Ovary (tissue), 10 donors: ENCODE data around the gene MAPK8IP3. TPM values are rescaled to one million over a fixed set of nuclear protein-coding genes. Genes with fewer than 3 reads are reported as not detected.
A peak's percentile ranks its signal among the peaks of the same experiment; 100 is the strongest.

Source experiments
- DNase-seq, 5 donors: peaks; one replicate each; pipeline ENCODE4 v3.0.0-alpha.2; 2019 to 2020
- H3K27ac ChIP-seq, 2 donors: fragments of 200-600 bp; one replicate each; pipeline versions ENCODE4 v1.5.1 to v1.8.0; 2019 to 2022
- H3K27me3 ChIP-seq: fragments of 200-600 bp; one replicate; pipeline ENCODE4 v1.8.0; 2022
- H3K36me3 ChIP-seq: fragments of 200-600 bp; sonication (generic); one replicate; pipeline ENCODE4 v1.5.1; 2019
- H3K4me1 ChIP-seq: one replicate; pipeline ENCODE4 v1.8.1; 2013; ENCODE audit warnings: mild to moderate bottlenecking, moderate library complexity; ENCODE audit not compliant: insufficient read depth
- H3K4me3 ChIP-seq: fragments of 200-600 bp; sonication (generic); one replicate; pipeline ENCODE4 v1.5.1; 2017
- H3K9me3 ChIP-seq, 2 donors: fragments of 200-600 bp in 1 of 2; sonication (generic) in 1 of 2; one replicate each; pipeline versions ENCODE4 v1.5.1 to v1.8.1; 2013 to 2019; ENCODE audit warnings: mild to moderate bottlenecking in 1 of 2, moderate library complexity in 1 of 2
- EP300 ChIP-seq: sonication (generic); formaldehyde crosslinking; IDR thresholded peaks from one replicate; pipeline ENCODE4 v1.6.1; 2017; ENCODE audit warnings: antibody characterized with exemption
- POLR2A ChIP-seq: fragments of 450-650 bp; IDR thresholded peaks from one replicate; pipeline ENCODE4 v1.6.1; 2017; ENCODE audit warnings: antibody characterized with exemption, mild to moderate bottlenecking, moderate library complexity
- WGBS, 3 donors: extraction: QIAGEN DNeasy Blood & Tissue Kit in 1 of 3; methylation state at CpG; one replicate each; pipeline versions ENCODE4 v1.1.5 to v1.1.7; 2013 to 2017; 5-methylcytosine and 5-hydroxymethylcytosine counted together
- intact Hi-C, 4 donors: fragments of 100-400 bp; cut with DNase I; formaldehyde crosslinking; loops; one replicate each; pipeline versions ENCODE4 v1.11.0 to v1.15.1; 2022 to 2023
- long read RNA-seq, 3 donors: library from polyadenylated mRNA in 2 of 3; unstranded in 2 of 3; transcript quantifications; one replicate each; pipeline ENCODE4 v2.0.0 and lab custom pipeline, GENCODE V29; 2021 to 2026
- polyA plus RNA-seq, 2 donors: library from polyadenylated mRNA; stranded (reverse); fragments of 200-250 nt in 1 of 2; fragments of 350-450 nt in 1 of 2; fragmentation: Illumina TruSeq in 1 of 2; extraction: RNeasy Lipid Tissue Mini Kit (QIAGEN cat#74804) in 1 of 2; gene quantifications; one replicate each; pipeline ENCODE4 v1.2.3, GENCODE V29; 2013 to 2014
- total RNA-seq, 7 donors: library from RNA; depleted of rRNA in 2 of 7; stranded (reverse); fragments of >200 nt in 2 of 7; fragmentation: NEBNext Ultra II Directional in 3 of 7; extraction: Animal tissue kit (Norgen Biotek cat#: 25700) in 3 of 7; gene quantifications; one replicate each; pipeline versions ENCODE4 v1.1.0 to v1.2.4, GENCODE V29; 2016 to 2023
- TF ChIP-seq, protein P1 (sequence below), 3 donors: fragments of 450-650 bp in 2 of 3; fragments of 200-600 bp in 1 of 3; IDR thresholded peaks; one replicate each; pipeline versions ENCODE4 v1.5.1 to v1.8.0; 2016 to 2022; ENCODE audit warnings: antibody characterized with exemption in 3 of 3, mild to moderate bottlenecking in 1 of 3
- donor health status: DM: no; HTN: no; CAD: no; lungs with moderate emphysema.
- donor health status: DM: no; HTN: no; CAD: no.
- donor health status: Bipolar disorder and iron deficiency.
- donor health status: DM: yes; HTN: yes; CAD: no.
- donor health status: DM: no; HTN: no; CAD: no.
- donor health status: DM: yes; HTN: yes; CAD: no.

MAPK8IP3 gene
- total RNA-seq, result 100 to 1,000 TPM in 1 of 7 donors, 10 to 100 TPM in 6; 50.3 to 117 (median 75.5) TPM
- 10 to 100 TPM in 1 of 2 donors, 1 to 10 TPM in 1; 7.0 to 60.8 TPM for polyA plus RNA-seq
- long read RNA-seq, donor 1, partial matches to known transcripts, result 55 of 67 reads
- long read RNA-seq, donor 1, other reads (novel, unspliced or antisense), result 9 of 67 reads
- long read RNA-seq, donor 2, full-length matches to known transcripts, result 4 of 277 reads
- long read RNA-seq, donor 2, partial matches to known transcripts, result 239 of 277 reads
- long read RNA-seq, donor 2, other reads (novel, unspliced or antisense), result 34 of 277 reads
- long read RNA-seq, donor 3, partial matches to known transcripts, result 70 of 76 reads
- long read RNA-seq, donor 3, other reads (novel, unspliced or antisense), result 3 of 76 reads

DNA sequence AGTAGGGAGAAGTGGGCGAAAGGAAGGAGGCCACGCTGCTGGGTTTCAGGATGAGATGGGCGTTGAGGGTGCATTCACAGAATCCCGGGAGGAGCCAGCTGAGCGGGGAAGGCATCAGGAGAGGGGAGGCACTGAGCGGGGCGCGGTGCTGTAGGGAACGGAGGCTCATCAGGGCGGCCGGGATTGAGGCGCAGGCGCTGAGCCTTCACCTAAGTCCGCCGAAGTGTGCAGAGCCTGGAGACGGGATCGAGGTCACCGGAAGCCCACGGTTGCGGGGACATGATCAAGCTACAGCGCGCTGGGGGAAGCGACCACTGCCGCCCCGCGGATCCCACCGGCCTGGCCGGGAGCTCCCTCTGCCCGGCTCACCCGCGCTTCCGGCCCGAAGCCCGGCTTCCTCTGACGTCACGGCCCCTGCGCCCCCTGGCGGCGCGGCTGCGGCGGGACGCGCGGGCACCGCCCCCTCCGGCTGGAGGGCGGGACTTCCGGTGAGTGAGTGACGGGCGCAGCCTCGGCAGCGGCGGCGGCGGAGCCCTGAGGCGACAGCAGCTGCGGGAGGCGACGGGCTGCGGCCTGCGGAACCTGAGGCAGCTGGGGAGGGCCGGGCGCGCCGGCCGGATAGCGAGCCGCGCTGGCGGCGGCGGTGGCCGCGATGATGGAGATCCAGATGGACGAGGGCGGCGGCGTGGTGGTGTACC lies at the start of gene MAPK8IP3:
Gene MAPK8IP3 (plus strand): TSS at position 508 of the 698 bp plus-strand sequence. CDS start 145 bp downstream, at position 653.
- Histone ChIP-seq H3K27me3 (no peaks in the 10 kb centered on the region), H3K4me1 (peaks cover 14% of the 10 kb centered on the region), H3K27ac (peak within 1 kb of the TSS in 1 of 2 donors; percentile 85), H3K4me3 (peak within 1 kb of the TSS; percentile 91), H3K36me3 (no peaks in the 10 kb centered on the region), H3K9me3 (no peaks in the 10 kb centered on the region)
- DNase-seq, result peak; percentile 88 to 98 (median 93)
- WGBS, 3 donors, result 0% methylated on average over 47 to 79 of the region's 79 CpGs
- intact Hi-C loops, result loop anchor here in 2 of 4 donors (2.0 to 10.0 kb wide), 3 partner anchors 27 to 94 kb away; partner anchors contain the start of genes CRAMP1 (in 2 of the 2), IFT140 (in 2 of the 2) and JPT2 (in 1 of the 2)
- TF ChIP-seq POLR2A (peak; percentile 93), EP300 (no peak)
- TF ChIP-seq, protein P1, sequence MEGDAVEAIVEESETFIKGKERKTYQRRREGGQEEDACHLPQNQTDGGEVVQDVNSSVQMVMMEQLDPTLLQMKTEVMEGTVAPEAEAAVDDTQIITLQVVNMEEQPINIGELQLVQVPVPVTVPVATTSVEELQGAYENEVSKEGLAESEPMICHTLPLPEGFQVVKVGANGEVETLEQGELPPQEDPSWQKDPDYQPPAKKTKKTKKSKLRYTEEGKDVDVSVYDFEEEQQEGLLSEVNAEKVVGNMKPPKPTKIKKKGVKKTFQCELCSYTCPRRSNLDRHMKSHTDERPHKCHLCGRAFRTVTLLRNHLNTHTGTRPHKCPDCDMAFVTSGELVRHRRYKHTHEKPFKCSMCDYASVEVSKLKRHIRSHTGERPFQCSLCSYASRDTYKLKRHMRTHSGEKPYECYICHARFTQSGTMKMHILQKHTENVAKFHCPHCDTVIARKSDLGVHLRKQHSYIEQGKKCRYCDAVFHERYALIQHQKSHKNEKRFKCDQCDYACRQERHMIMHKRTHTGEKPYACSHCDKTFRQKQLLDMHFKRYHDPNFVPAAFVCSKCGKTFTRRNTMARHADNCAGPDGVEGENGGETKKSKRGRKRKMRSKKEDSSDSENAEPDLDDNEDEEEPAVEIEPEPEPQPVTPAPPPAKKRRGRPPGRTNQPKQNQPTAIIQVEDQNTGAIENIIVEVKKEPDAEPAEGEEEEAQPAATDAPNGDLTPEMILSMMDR (IDR thresholded peaks at IDR 0.05), result peak; percentile 91 to 100 (median 100)

DNA sequence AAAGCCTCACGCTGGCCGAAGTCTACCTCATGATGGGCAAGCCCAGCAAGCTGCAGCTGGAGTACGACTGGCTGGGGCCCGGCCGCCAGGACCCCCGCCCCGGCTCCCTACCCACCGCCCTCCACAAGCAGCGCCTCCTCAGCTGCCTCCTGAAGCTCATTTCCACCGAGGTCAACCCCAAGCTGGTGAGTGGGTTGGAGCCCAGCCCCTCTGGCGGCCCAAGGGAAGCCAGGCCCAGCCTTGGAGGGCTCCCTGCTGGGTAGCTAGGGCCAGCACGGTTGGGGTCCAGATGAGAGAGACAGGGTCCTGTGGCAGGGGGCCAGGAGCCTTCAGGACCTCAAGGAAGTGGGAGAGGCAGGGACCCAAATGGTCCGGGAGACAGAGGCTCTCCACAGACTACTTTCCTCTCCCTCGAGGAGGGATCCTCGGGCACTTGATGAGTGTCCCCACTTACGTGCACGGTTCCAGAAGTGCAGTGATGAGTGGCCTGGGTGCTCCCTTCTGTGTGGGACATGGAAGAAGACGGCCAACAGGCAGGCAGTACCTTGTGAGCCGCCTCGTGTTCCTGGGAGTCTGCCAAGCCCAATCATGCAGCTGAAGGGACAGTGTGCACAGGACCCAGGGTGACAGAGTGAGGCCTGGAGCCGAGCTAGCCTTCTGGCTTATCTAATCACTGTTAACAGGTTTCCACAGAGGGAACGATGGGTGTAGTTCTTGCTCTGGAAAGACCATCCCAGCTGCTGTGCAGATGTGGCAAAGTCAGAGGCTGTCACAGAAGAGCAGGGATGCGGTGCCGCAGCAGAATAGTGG lies 49.0 kb upstream of the MAPK8IP3 start:
- H3K4me1 ChIP-seq, result no peaks in the 10 kb centered on the region
- TF ChIP-seq, protein P1 (IDR thresholded peaks at IDR 0.05), result no peak
- TF ChIP-seq POLR2A (no peak), EP300 (no peak)
- no peaks in the 10 kb centered on the region for H3K9me3 ChIP-seq
- 83 to 88% (median 84%) methylated on average over 24 of the region's 24 CpGs for WGBS, 3 donors
- no peak for DNase-seq
- H3K4me3 ChIP-seq, result no peak overlapping the region
- no peaks in the 10 kb centered on the region for H3K27me3 ChIP-seq
- intact Hi-C loops, result no loop called here
- no peak overlapping the region for H3K27ac ChIP-seq
- no peaks in the 10 kb centered on the region for H3K36me3 ChIP-seq

- Histone ChIP-seq H3K4me1 (no peaks in the 10 kb centered on the region), H3K9me3 (no peaks in the 10 kb centered on the region), H3K36me3 (no peaks in the 10 kb centered on the region), H3K27me3 (no peaks in the 10 kb centered on the region), H3K27ac (no peak overlapping the region), H3K4me3 (no peak overlapping the region)
- TF ChIP-seq EP300, result no peak
- TF ChIP-seq, protein P1 (IDR thresholded peaks at IDR 0.05), result no peak
- TF ChIP-seq POLR2A, result no peak
- no peak for DNase-seq
- intact Hi-C loops, result no loop called here
- WGBS, 3 donors, result 84 to 94% (median 94%) methylated on average over 13 of the region's 13 CpGs
Observed at GRCh38 chr16:1657841-1658240, 48.2 kb upstream of the MAPK8IP3 start.

DNA sequence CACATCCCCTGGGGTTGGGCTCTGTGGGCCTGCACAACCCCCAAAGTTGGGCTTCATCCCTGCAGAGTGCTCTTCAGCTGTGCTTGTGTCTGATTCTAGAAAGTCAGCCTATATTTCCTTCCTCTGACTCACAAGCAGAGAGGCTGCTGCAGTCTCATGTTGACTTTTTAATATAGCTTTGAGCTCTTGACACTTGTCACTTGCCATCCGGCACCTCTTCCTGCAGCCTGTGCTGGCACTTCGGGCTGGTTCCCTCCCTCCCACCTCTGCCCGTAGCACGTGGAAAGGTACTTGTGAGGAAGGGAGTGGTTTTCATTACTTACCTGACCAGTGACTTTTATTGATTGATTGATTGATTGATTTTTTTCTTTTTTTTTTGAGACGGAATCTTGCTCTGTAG lies 47.0 kb upstream of the MAPK8IP3 start:
- Histone ChIP-seq H3K9me3 (no peaks in the 10 kb centered on the region), H3K4me1 (no peaks in the 10 kb centered on the region), H3K4me3 (no peak overlapping the region), H3K27ac (no peak overlapping the region), H3K27me3 (no peaks in the 10 kb centered on the region), H3K36me3 (no peaks in the 10 kb centered on the region)
- intact Hi-C loops, result no loop called here
- no peak for DNase-seq
- 87 to 93% (median 92%) methylated on average over 5 of the region's 5 CpGs for WGBS, 3 donors
- TF ChIP-seq POLR2A, result no peak
- TF ChIP-seq, protein P1 (IDR thresholded peaks at IDR 0.05), result no peak
- TF ChIP-seq EP300, result no peak
